Activated CD8-positive, alpha-beta memory T cell treated with anti-CD3 and anti-CD28 coated beads, Interleukin-2, amount 10 ng/mL, durations not matched to agents 7 days and 5 days (primary cell): ENCODE measurements around the gene ZNF223. TPM values are rescaled to one million over a fixed set of nuclear protein-coding genes. Genes with fewer than 3 reads are reported as not detected.

ENCODE experiments used
- ATAC-seq: fragments of 150-1000 bp; cut with Tn5 transposase; one replicate; pipeline ENCODE4 v1.10.0; 2021; ENCODE audit warnings: moderate library complexity
- CTCF ChIA-PET: fragments of 350-600 bp; sonication (Branson Sonifier 250); formaldehyde crosslinking; loops from one replicate; lab custom pipeline; 2021; ENCODE audit warnings: antibody characterized with exemption; lab: Charles Lee
- DNase-seq: peaks from one replicate; pipeline ENCODE4 v3.0.0-alpha.2; 2020
- H3K27ac Mint-ChIP-seq: one replicate; pipeline ENCODE4 v1.8.0; 2021; ENCODE audit warnings: mild to moderate bottlenecking, mixed read lengths
- H3K27me3 Mint-ChIP-seq: one replicate; pipeline ENCODE4 v1.8.0; 2021; ENCODE audit warnings: mixed read lengths
- H3K36me3 Mint-ChIP-seq: one replicate; pipeline ENCODE4 v1.8.0; 2021; ENCODE audit warnings: mild to moderate bottlenecking, mixed read lengths
- H3K4me1 Mint-ChIP-seq: one replicate; pipeline ENCODE4 v1.8.0; 2021; ENCODE audit warnings: mixed read lengths
- H3K4me3 Mint-ChIP-seq: one replicate; pipeline ENCODE4 v1.8.0; 2021; ENCODE audit warnings: mild to moderate bottlenecking, moderate library complexity, mixed read lengths
- H3K9me3 Mint-ChIP-seq: one replicate; pipeline ENCODE4 v1.8.0; 2022; ENCODE audit warnings: low read depth, mixed read lengths
- total RNA-seq, 2 experiments: library from RNA; stranded (reverse); gene quantifications; one replicate each; pipeline ENCODE4 v1.2.3, GENCODE V29; 2021

Gene ZNF223
- total RNA-seq, 2 experiments from 2014 or later: 0.19 to 0.20 TPM

GRCh38 chr19:44032001-44032610, 19.7 kb upstream of the ZNF223 start:
- Mint-ChIP-seq H3K4me1 (no peaks in the 10 kb centered on the region), H3K9me3 (peaks cover 44% of the 10 kb centered on the region), H3K27ac (no peak overlapping the region), H3K4me3 (no peak overlapping the region), H3K36me3 (peaks cover 57% of the 10 kb centered on the region), H3K27me3 (no peaks in the 10 kb centered on the region)
- CTCF ChIA-PET: no interaction called here
- ATAC-seq (no peak), DNase-seq (no peak)

GRCh38 chr19:44042147-44042546, 9.7 kb upstream of the ZNF223 start:
- peaks cover 2% of the 10 kb centered on the region for H3K36me3 Mint-ChIP-seq
- no peaks in the 10 kb centered on the region for H3K27me3 Mint-ChIP-seq
- CTCF ChIA-PET: no interaction called here
- no peaks in the 10 kb centered on the region for H3K4me1 Mint-ChIP-seq
- DNase-seq (no peak), ATAC-seq (no peak)
- no peak overlapping the region for H3K4me3 Mint-ChIP-seq
- peaks cover 24% of the 10 kb centered on the region for H3K9me3 Mint-ChIP-seq
- H3K27ac Mint-ChIP-seq: no peak overlapping the region

GRCh38 chr19:44050740-44051649, 841 bp upstream of the ZNF223 start:
- CTCF ChIA-PET: no interaction called here
- peaks cover 5% of the 10 kb centered on the region for H3K27me3 Mint-ChIP-seq
- no peak for DNase-seq
- peaks cover 18% of the 10 kb centered on the region for H3K36me3 Mint-ChIP-seq
- H3K4me3 Mint-ChIP-seq: peak overlapping the region; percentile 58
- peaks cover 30% of the 10 kb centered on the region for H3K9me3 Mint-ChIP-seq
- peaks cover 13% of the 10 kb centered on the region for H3K4me1 Mint-ChIP-seq
- H3K27ac Mint-ChIP-seq: no peak overlapping the region
- peak; percentile 12 for ATAC-seq

GRCh38 chr19:44055870-44056269, 4.0 kb downstream of the ZNF223 start:
- H3K36me3 Mint-ChIP-seq: peaks cover 18% of the 10 kb centered on the region

GRCh38 chr19:44059229-44059628, 7.4 kb downstream of the ZNF223 start:
- no peak for DNase-seq
- H3K36me3 Mint-ChIP-seq: peaks cover 10% of the 10 kb centered on the region
- H3K27me3 Mint-ChIP-seq: no peaks in the 10 kb centered on the region
- CTCF ChIA-PET: no interaction called here
- no peak overlapping the region for H3K4me3 Mint-ChIP-seq
- H3K27ac Mint-ChIP-seq: no peak overlapping the region
- H3K9me3 Mint-ChIP-seq: peaks cover 20% of the 10 kb centered on the region
- ATAC-seq: no peak
- no peaks in the 10 kb centered on the region for H3K4me1 Mint-ChIP-seq

More at GRCh38 chr19:44055870-44056269, 4.0 kb downstream of the ZNF223 start:
- H3K9me3 Mint-ChIP-seq: peaks cover 26% of the 10 kb centered on the region
- DNase-seq (no peak), ATAC-seq (no peak)
- H3K27ac Mint-ChIP-seq: no peak overlapping the region
- H3K4me1 Mint-ChIP-seq: peaks cover 12% of the 10 kb centered on the region
- CTCF ChIA-PET: no interaction called here
- H3K4me3 Mint-ChIP-seq: no peak overlapping the region
- H3K27me3 Mint-ChIP-seq: peaks cover under 1% of the 10 kb centered on the region

- no peaks in the 10 kb centered on the region for H3K27me3 Mint-ChIP-seq
- no peaks in the 10 kb centered on the region for H3K4me1 Mint-ChIP-seq
- H3K36me3 Mint-ChIP-seq: peaks cover 7% of the 10 kb centered on the region
- H3K4me3 Mint-ChIP-seq: no peak overlapping the region
- H3K27ac Mint-ChIP-seq: no peak overlapping the region
- ATAC-seq (no peak), DNase-seq (no peak)
- peaks cover 16% of the 10 kb centered on the region for H3K9me3 Mint-ChIP-seq
- CTCF ChIA-PET: no interaction called here
Observed at GRCh38 chr19:44061038-44061437, 9.2 kb downstream of the ZNF223 start.

- H3K27me3 Mint-ChIP-seq: no peaks in the 10 kb centered on the region
- H3K36me3 Mint-ChIP-seq: peaks cover 19% of the 10 kb centered on the region
- DNase-seq: no peak
- peaks cover 27% of the 10 kb centered on the region for H3K9me3 Mint-ChIP-seq
- ATAC-seq: no peak
- CTCF ChIA-PET: interaction anchor here (0.9 kb wide), 1 partner anchor 118 kb away, joined by 3 read pairs; no protein-coding TSS in a partner anchor
- peaks cover 4% of the 10 kb centered on the region for H3K4me1 Mint-ChIP-seq
- H3K4me3 Mint-ChIP-seq: no peak overlapping the region
- H3K27ac Mint-ChIP-seq: no peak overlapping the region
Observed at GRCh38 chr19:44066305-44066704, 14.5 kb downstream of the ZNF223 start.

GRCh38 chr19:44069415-44069814, 17.6 kb downstream of the ZNF223 start:
- CTCF ChIA-PET: no interaction called here
- peaks cover 24% of the 10 kb centered on the region for H3K4me1 Mint-ChIP-seq
- H3K9me3 Mint-ChIP-seq: peaks cover 26% of the 10 kb centered on the region
- H3K27ac Mint-ChIP-seq: no peak overlapping the region
- H3K36me3 Mint-ChIP-seq: peaks cover 26% of the 10 kb centered on the region
- ATAC-seq (no peak), DNase-seq (no peak)
- no peaks in the 10 kb centered on the region for H3K27me3 Mint-ChIP-seq
- H3K4me3 Mint-ChIP-seq: no peak overlapping the region

- peaks cover 24% of the 10 kb centered on the region for H3K4me1 Mint-ChIP-seq
- H3K36me3 Mint-ChIP-seq: peaks cover 26% of the 10 kb centered on the region
- CTCF ChIA-PET: interaction anchor here (0.9 to 1.6 kb wide), 3 partner anchors 14 to 144 kb away, joined by 3 to 4 read pairs (median 3); partner anchors contain the start of gene ZNF224
- H3K27me3 Mint-ChIP-seq: no peaks in the 10 kb centered on the region
- peaks cover 16% of the 10 kb centered on the region for H3K9me3 Mint-ChIP-seq
- ATAC-seq: peak; percentile 99
- peak; percentile 87 for DNase-seq
- peak within 1 kb of the TSS; percentile 74 for H3K27ac Mint-ChIP-seq
- peak within 1 kb of the TSS; percentile 87 for H3K4me3 Mint-ChIP-seq
Observed at GRCh38 chr19:44071824-44072542, 20.1 kb downstream of the ZNF223 start, which contains the start of gene ZNF284. TSS of gene ZNF284 (plus strand) at chr19:44072159. CDS start at chr19:44076390, 4,231 bp downstream.

GRCh38 chr19:44072543-44073401, 20.9 kb downstream of the ZNF223 start:
- Mint-ChIP-seq H3K4me3 (peak overlapping the region; percentile 87), H3K27ac (peak overlapping the region; percentile 74), H3K9me3 (peaks cover 15% of the 10 kb centered on the region), H3K4me1 (peaks cover 24% of the 10 kb centered on the region), H3K27me3 (no peaks in the 10 kb centered on the region), H3K36me3 (peaks cover 32% of the 10 kb centered on the region)
- CTCF ChIA-PET: interaction anchor here (0.9 to 1.6 kb wide), 3 partner anchors 14 to 145 kb away, joined by 3 to 4 read pairs (median 3); partner anchors contain the start of gene ZNF224
- ATAC-seq: no peak
- no peak for DNase-seq

- H3K9me3 Mint-ChIP-seq: peaks cover 5% of the 10 kb centered on the region
- no peak overlapping the region for H3K27ac Mint-ChIP-seq
- DNase-seq: no peak
- no peak overlapping the region for H3K4me3 Mint-ChIP-seq
- no peak for ATAC-seq
- H3K36me3 Mint-ChIP-seq: peaks cover 41% of the 10 kb centered on the region
- CTCF ChIA-PET: no interaction called here
- peaks cover 20% of the 10 kb centered on the region for H3K4me1 Mint-ChIP-seq
- no peaks in the 10 kb centered on the region for H3K27me3 Mint-ChIP-seq
Observed at GRCh38 chr19:44076325-44076724, 24.5 kb downstream of the ZNF223 start.

GRCh38 chr19:44092108-44092507, 40.3 kb downstream of the ZNF223 start:
- Mint-ChIP-seq H3K9me3 (peaks cover 6% of the 10 kb centered on the region), H3K4me1 (peaks cover 9% of the 10 kb centered on the region), H3K27me3 (no peaks in the 10 kb centered on the region), H3K36me3 (peaks cover 15% of the 10 kb centered on the region), H3K27ac (no peak overlapping the region), H3K4me3 (no peak overlapping the region)
- no peak for DNase-seq
- CTCF ChIA-PET: no interaction called here
- ATAC-seq: no peak
